LNCAP (cell line): ENCODE data around the gene MLLT6.

Experiments used
- CTCF ChIP-seq: fragments of 450-650 bp; IDR thresholded peaks from 2 replicates; pipeline ENCODE4 v1.5.1; 2017; ENCODE audit warnings: mild to moderate bottlenecking

Gene MLLT6

DNA sequence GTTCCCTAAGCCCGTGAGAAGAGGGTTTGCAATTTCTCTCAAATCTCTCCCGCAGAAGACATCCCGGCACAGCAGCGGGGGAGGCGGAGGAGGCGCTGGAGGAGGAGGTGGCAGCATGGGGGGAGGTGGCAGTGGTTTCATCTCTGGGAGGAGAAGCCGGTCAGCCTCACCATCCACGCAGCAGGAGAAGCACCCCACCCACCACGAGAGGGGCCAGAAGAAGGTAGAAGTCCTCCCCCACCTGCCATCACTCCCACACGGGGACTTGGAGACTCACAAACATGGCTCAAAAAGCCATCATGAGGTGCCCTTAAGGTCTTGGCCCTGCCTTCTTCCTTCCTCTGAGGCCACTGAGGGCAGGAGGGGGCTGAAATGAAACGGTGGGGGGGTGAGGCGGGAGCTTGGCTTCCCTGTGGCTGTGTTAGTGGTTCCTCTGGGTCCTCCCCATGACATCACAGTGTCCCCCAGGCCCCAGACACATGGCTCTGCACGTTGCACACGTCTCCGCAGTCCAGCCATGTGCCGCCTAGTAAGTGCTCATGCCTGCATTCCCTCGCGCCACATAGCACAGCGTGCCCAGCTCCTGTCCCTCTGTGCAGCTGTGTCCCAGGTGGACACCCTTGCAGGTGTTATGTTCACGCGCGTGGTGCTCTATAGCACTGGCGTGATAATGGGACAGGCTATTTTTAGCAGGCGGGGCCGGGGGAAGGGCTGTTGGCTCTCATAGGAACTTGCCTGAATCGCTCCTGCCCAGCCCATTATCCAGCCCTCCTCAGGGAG lies 6.9 kb downstream of the MLLT6 start:
- no peak for TF ChIP-seq CTCF

DNA sequence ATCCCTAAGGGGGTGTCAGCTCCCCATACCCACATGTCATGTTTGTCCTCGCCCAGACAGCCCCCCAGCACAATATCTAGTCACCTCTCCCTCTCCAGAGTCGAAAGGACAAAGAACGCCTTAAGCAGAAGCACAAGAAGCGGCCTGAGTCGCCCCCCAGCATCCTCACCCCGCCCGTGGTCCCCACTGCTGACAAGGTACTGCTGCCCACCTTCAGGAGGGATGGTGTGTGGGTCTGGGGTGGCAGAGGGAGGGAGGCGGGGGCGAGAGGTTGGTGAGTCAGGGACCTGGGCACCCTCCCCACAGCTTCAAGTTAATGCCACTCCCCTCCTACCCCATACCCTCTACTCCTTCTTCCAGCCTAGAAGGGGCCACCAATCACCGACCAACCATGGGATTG lies 7.5 kb downstream of the MLLT6 start:
- no peak for TF ChIP-seq CTCF

GRCh38 chr17:38713456-38714075 lies 8.5 kb downstream of the MLLT6 start:
- no peak for TF ChIP-seq CTCF

GRCh38 chr17:38715216-38715943 lies 10.3 kb downstream of the MLLT6 start:
- TF ChIP-seq CTCF: no peak

DNA sequence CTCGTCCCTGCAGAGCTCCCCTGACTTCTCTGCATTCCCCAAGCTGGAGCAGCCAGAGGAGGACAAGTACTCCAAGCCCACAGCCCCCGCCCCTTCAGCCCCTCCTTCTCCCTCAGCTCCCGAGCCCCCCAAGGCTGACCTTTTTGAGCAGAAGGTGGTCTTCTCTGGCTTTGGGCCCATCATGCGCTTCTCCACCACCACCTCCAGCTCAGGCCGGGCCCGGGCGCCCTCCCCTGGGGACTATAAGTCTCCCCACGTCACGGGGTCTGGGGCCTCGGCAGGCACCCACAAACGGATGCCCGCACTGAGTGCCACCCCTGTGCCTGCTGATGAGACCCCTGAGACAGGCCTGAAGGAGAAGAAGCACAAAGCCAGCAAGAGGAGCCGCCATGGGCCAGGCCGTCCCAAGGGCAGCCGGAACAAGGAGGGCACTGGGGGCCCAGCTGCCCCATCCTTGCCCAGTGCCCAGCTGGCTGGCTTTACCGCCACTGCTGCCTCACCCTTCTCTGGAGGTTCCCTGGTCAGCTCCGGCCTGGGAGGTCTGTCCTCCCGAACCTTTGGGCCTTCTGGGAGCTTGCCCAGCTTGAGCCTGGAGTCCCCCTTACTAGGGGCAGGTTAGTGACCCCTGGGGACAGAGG lies 11.4 kb downstream of the MLLT6 start:
- no peak for TF ChIP-seq CTCF

GRCh38 chr17:38717139-38717745 lies 12.2 kb downstream of the MLLT6 start:
- TF ChIP-seq CTCF: no peak

- no peak for TF ChIP-seq CTCF
Observed at GRCh38 chr17:38719289-38719942, 14.3 kb downstream of the MLLT6 start.
